NCI-H1092 treated with DMSO at 0.1 percent for 48 hours (cell line): ENCODE data around the gene STXBP3.
A peak's percentile ranks its signal among the peaks of the same experiment; 100 is the strongest.

Experiments used
- DNase-seq: peaks from one replicate; lab custom pipeline; 2025; lab: John Stamatoyannopoulos, UW

Gene STXBP3

GRCh38 chr1:108842525-108843181, 96.2 kb downstream of the STXBP3 start:
- DNase-seq = no peak

GRCh38 chr1:108843390-108844137, 97.1 kb downstream of the STXBP3 start:
- no peak for DNase-seq

- DNase-seq = no peak
Measured at GRCh38 chr1:108845446-108845845, 99.0 kb downstream of the STXBP3 start.

GRCh38 chr1:108845991-108846390, 99.5 kb downstream of the STXBP3 start:
- no peak for DNase-seq

GRCh38 chr1:108847494-108847893, 101.0 kb downstream of the STXBP3 start:
- DNase-seq = peak; percentile 69

- no peak for DNase-seq
Measured at GRCh38 chr1:108848806-108849205, 102.3 kb downstream of the STXBP3 start.

- no peak for DNase-seq
Measured at GRCh38 chr1:108850929-108851328, 104.5 kb downstream of the STXBP3 start.

- no peak for DNase-seq
Measured at GRCh38 chr1:108851567-108851966, 105.1 kb downstream of the STXBP3 start.

- DNase-seq = no peak
Measured at GRCh38 chr1:108852221-108852975, 105.9 kb downstream of the STXBP3 start.

GRCh38 chr1:108854221-108855019, 107.9 kb downstream of the STXBP3 start:
- DNase-seq = no peak

- no peak for DNase-seq
Measured at GRCh38 chr1:108856994-108857393, 110.5 kb downstream of the STXBP3 start, which contains the start of gene AKNAD1. Gene AKNAD1 (minus strand): TSS chr1:108857094. CDS start chr1:108852664, 4,430 bp downstream.

- DNase-seq = no peak
Measured at GRCh38 chr1:108858230-108858950, 111.9 kb downstream of the STXBP3 start.
